ENCODE results near the gene RAB3IL1. TPM values are rescaled to one million over a fixed set of nuclear protein-coding genes. Genes with fewer than 3 reads are reported as not detected.

RAB3IL1 gene
- total RNA-seq, 1 donor from 2014 or later = 3.7 TPM

GRCh38 chr11:61919705-61920631 is 2.6 kb upstream of the RAB3IL1 start:
- DNase-seq (ENCODE audit: extremely low read depth, low read depth, low spot score) = no peak

DNA sequence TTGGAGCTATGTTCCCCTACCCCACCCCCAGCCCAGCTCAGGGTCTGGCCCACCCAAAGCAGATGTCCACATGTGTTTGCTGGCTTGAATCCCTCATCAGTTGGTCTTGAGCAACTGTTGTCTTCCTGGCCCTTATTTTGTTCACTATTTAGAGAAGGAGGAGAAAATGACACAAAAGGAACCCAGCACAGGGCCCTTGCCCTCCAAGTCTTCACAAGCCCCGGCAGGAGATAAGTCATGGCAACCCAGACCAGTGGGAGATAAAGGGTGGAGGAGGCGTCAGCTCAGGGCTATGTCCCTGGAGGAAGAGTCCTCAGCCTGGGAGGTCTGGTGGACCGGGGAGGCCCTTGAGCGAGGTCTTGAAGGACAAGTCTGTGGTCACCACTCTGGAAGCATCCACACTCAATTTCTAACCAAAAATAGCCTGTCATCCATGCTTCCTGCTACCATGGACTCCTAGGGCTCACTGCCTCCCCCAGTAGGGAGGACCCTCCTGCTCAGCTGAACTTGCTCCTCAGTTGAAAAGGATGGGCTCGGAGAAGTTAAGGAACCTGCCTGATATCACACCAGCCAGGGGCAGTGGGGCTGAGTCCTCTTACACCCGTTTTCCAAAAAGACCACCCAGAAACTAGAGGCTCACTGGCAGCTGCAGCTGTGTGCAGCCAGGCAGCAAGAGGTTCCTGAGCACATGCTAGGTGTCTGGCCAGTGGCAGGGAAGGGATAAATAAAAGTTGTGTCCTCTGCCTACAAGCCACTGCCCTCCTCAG is 1.8 kb upstream of the RAB3IL1 start:
- no peak for DNase-seq (ENCODE audit: extremely low read depth, low read depth, low spot score)

DNA sequence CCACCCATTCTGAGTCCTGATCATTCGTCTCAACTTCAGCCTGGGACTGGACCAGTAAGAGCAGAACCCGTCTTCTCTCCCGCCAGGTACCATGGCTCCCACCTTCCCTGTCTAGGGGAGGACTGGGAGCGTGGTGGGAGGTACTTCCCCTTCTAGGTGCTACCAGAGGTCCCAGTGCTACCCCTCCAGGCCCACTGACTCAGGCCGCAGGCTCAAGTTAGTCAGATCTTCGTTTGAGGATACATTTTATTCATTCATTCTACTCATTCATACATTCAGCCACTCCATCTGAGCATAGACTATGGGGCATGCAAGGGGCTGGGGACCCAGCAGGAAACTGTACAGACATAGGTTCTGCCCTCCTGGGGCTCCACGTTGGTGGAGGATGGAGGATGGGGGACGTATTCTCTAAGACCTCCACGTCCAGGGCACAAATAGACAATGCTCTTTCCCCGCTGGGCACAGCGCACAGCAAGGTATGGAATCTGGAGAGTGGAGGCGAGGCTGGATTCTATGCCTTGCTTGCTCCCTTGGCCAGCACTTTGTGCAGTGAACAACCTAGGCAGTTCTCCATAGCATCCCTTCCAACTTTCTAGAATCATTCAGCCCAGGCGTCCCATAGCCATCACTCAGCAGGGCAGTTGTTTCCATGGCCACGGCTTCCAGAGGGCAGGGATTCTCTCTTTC is 1.0 kb upstream of the RAB3IL1 start:
- DNase-seq (ENCODE audit: extremely low read depth, low read depth, low spot score) = no peak

- no peak for DNase-seq (ENCODE audit: extremely low read depth, low read depth, low spot score)
Measured at GRCh38 chr11:61916737-61917333, 531 bp downstream of the RAB3IL1 start.

DNA sequence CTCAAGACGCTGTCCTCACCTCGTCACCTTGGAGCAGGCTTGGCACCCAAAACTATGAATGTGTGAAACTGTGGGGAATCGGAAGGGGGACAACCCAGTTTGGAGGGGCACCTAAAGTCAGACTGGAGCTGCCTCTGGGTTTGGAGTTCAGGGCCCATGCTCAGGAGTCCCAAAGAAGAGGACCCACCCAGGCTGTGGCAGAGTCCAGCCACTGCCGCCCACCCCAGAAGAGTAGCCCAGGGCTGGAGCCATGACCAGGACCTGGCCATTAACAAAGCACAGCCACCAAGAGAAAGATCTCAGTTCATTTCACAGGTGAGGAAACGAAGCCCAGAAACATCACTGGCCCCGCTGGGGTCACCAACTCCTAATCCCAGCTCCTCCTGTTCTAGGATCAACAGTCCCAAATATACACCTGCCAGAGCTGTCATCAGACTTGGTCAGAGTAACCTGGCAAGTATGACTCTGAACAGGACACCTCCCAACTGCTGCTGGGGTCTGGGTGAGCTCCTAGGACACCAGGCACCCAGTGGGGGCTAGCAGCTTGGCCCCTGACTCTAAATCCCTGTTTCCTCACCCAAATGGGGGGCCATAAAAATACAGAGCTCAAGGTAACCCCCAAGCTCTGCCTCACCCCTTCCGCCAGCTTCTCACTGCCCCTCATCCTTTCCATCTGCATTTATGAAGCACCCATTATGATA is 2.7 kb downstream of the RAB3IL1 start:
- no peak for DNase-seq (ENCODE audit: extremely low read depth, low read depth, low spot score)

DNA sequence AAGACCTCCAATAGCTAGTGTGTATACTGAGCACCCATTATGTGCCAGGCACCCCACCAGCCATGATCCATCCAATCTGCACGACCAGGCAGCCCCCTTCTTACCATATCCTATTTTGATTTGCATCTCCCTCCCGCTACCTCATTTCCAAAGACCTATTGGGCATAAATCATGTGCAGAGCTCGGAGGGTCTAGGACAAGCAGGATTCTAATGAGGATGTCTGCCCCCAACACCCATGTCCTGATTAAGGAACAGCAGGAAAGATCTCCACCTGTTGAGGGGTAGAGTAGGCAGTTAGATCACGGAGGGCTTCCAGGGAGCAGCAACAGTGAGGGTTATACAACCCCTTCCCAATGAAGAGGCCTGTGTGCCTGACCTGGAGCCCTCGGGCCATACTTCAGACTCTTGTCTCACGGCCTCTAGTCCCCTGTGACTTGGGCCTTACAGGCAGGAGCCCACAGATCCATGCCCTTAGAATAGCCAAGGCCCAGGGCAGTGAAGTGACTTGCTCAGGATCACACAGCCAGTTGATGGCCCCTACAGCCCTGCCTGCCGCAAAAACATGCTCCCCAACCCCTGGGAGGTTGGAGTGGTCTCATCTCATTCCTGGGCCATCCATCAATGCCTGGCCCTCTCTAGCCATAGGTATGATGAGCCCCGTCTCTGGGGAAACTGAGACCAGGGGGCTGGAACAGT is 3.5 kb downstream of the RAB3IL1 start:
- DNase-seq (ENCODE audit: extremely low read depth, low read depth, low spot score) = no peak

- no peak for DNase-seq (ENCODE audit: extremely low read depth, low read depth, low spot score)
Measured at GRCh38 chr11:61912991-61913698, 4.2 kb downstream of the RAB3IL1 start.

- no peak for DNase-seq (ENCODE audit: extremely low read depth, low read depth, low spot score)
Measured at GRCh38 chr11:61912530-61912898, 4.9 kb downstream of the RAB3IL1 start.

- DNase-seq (ENCODE audit: extremely low read depth, low read depth, low spot score) = no peak
Measured at GRCh38 chr11:61911701-61912529, 5.5 kb downstream of the RAB3IL1 start.

- no peak for DNase-seq (ENCODE audit: extremely low read depth, low read depth, low spot score)
Measured at GRCh38 chr11:61911128-61911700, 6.2 kb downstream of the RAB3IL1 start.

DNA sequence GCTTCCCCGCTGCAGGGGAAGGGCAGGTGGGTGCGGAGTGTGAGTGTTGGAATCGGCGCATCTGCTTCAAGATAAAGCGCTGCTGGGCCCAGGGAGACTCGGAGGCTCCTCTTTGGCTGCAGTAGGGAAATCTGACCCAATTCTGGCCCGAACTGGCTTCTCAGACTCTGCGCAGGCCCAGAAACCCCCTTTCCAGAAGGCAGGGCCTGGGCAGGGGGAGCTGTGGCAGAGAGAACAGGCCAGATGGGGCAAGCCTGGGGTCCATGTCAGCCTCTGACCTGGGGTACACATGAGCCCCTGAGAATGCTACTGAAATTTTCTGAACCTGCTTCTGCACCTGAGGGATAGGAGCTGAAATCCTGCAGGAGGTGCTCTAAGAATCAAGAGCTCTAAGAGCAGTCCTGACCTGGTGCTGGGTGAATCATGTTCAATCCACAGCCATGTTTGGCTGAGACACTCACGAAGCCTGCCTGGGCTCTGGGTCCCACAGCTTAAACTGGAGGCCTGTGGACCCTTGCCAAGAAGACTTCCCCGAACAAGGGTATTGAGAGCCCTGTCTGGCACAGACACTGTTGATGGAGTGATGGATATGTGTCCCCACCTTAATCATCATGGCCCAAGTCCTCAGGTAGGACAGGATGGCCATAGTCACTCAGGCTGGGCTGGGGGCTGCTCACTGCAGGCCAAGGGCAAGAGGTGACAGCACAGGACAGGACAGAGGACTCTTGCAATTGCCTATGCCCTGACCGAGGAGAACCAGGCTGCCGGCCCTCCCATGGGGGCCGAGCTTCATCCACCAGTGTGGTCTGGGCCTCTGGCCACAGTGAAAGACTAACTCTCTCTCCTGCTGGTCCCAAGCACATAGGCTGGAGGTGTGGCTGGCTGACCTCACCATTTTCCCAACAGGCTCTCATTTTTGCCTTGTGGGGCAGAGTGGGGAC is 6.9 kb downstream of the RAB3IL1 start:
- no peak for DNase-seq (ENCODE audit: extremely low read depth, low read depth, low spot score)

DNA sequence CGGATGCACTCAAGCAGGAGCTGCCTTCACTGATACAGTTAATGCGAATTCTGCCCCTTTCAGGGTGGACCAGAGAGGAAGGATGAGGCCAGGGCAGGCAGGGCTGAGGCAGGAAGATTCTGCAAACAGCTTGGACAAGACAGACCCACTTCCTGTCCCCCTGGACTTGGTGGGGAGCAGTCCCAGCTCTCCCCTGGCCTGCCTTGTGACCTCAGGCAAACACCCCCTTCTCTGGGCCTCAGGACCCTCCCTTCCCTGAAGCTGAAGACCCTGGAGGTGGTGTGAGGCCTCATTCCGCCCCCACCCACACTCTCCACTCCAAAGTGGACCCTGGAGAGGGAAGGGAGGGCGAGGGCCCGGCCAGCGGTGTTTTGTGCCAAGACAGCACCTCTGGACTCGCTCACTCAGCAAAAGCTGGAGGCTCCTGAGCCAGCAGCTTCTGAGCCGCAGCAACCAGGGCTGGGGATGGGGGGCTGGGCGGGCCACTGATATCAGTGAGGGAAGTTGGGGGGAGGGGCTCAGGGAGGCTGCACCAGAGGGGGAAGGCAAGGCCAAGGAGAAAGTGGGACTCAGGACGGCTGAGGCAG is 8.5 kb downstream of the RAB3IL1 start:
- no peak for DNase-seq (ENCODE audit: extremely low read depth, low read depth, low spot score)

DNA sequence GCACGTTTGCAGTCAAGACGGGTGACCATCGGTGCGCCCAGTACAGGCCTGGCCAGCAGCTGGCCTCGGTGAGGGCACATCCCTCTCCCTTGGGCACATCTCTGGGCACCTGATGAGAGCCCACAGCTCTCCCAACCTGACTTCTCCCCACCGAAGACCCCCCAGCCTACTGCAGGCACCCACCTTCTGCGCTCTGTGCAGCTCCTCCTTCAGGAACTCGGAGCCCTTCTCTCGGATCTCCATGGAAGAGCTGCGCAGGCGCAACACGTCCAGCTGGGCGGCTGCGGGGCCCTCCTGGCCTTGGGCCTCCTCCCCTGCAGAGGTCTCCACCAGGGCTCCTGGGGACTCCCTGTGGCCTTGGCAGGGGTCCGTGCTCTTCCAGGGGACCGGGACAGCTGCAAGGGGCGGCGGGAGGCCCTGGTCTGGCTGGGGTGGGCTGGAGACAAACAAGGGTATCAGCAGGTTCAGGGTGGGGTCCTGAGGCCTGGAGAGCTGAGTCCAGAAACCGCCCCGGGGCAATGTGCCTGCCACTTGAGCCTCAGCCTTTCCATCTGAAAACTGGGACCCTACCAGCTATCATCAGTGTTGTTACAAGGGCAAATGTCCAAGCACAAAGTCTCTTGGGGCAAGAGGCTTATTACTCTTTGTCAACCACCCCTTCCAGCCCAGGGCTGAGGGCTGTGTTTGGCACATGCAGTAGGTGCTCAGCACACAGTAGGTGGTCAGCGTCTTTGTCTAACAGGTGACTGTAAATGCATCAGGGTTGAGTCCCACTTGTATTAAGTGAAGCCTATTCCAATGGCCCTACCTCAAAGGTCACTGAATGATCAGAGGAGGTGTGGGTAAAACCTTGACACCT is 9.3 kb downstream of the RAB3IL1 start:
- DNase-seq (ENCODE audit: extremely low read depth, low read depth, low spot score) = no peak

DNA sequence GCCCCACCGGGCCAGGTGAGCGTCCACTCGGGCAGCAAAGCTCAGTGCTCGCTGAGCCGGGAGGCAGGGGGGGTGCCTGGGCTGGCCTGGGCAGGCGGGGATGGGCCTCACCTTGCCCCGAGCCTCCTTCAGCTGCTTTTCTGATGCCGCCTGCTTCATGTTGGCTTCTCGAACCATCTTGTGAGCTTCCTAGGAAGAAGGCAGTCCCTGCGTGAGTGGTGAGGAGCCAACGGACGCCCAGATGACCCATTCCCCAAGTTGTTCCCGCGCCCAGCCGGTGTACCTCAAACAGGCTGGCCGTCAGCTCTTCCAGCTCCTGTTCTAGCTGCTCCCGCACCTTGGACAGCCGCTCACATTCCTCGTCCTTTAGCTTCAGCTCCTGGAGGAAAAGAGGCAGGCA is 10.1 kb downstream of the RAB3IL1 start:
- no peak for DNase-seq (ENCODE audit: extremely low read depth, low read depth, low spot score)

DNA sequence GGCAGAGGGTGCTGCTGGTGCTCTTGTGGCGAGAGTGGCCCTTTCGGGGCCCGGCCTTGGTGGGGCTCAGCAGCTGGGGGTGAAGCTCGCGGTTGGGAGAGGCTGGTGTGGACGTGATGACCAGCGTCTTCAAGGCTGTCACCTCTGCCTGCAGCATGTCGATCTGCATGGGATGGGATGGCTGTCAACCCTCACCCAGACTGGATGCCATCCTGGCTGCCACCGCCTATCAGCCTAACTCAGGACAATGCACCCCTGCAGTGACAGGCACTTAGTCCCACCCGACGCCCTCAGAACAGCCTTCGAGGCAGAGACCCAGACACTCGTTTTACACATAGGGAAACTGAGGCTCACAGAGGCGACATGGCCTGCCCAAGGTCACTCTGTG is 10.8 kb downstream of the RAB3IL1 start:
- DNase-seq (ENCODE audit: extremely low read depth, low read depth, low spot score) = no peak
